K562 (cell line): ENCODE data around the gene CD300C. TPM values are rescaled to one million over a fixed set of nuclear protein-coding genes. Genes with fewer than 3 reads are reported as not detected.

ENCODE experiments used
- ATAC-seq: fragments of 200-7000 bp; cut with Tn5 transposase; 3 replicates; pipeline ENCODE4 v1.9.1; 2020; ENCODE audit warnings: moderate library complexity
- BruUV-seq: library from RNA; stranded (reverse); fragments of 400-500 nt; replicated peaks from 2 replicates; lab custom pipeline; 2021; lab: Mats Ljungman, UMichigan
- CTCF ChIA-PET: fragments of 300-600 bp; formaldehyde crosslinking; extraction: SDS; loops from one replicate; lab custom pipeline; 2021; ENCODE audit warnings: low intra/inter-chr PET ratio; lab: Yijun Ruan, JAX
- POLR2A ChIA-PET: fragments of 300-600, 350-650 bp; sonication (Branson Sonifier 250); formaldehyde crosslinking; extraction: SDS; loops from one replicate; lab custom pipeline; 2021; ENCODE audit warnings: antibody characterized with exemption, inconsistent platforms; lab: Yijun Ruan, JAX
- DNase-seq, 4 experiments: peaks; one replicate each; pipeline versions ENCODE4 v3.0.0 to v3.0.0-alpha.2; 2011 to 2018; ENCODE audit warnings: low spot score in 3 of 4, mixed read lengths in 3 of 4; ENCODE audit errors: extremely low read depth in 1 of 4
- FAIRE-seq: peaks from 2 replicates; lab custom pipeline; 2011; peaks lifted over from hg19 to GRCh38; lab: Jason Lieb, UNC
- H2AFZ ChIP-seq: 2 replicates; pipeline ENCODE4 v1.6.0; 2011; ENCODE audit warnings: low read depth, low read length, control low read depth, inconsistent platforms
- H3K27ac ChIP-seq: fragments of 200-600 bp; 3 replicates; pipeline ENCODE4 v1.8.0; 2011; ENCODE audit warnings: low read depth, mild to moderate bottlenecking, control low read depth, inconsistent platforms, low read length, moderate library complexity, mixed read lengths; ENCODE audit errors: extremely low read depth
- H3K27me3 ChIP-seq, 2 experiments: fragments of 300-600 bp in 1 of 2; 2 replicates in 1 of 2; 3 replicates in 1 of 2; pipeline versions ENCODE4 v1.6.0 to v1.8.0; 2011; ENCODE audit warnings: inconsistent platforms in 2 of 2, low read length in 2 of 2, mild to moderate bottlenecking in 1 of 2, mixed read lengths in 1 of 2, moderate library complexity in 1 of 2; ENCODE audit not compliant: control insufficient read depth in 2 of 2, insufficient read depth in 2 of 2
- H3K36me3 ChIP-seq: fragments of 300-600 bp; 3 replicates; pipeline ENCODE4 v1.8.0; 2011; ENCODE audit warnings: mild to moderate bottlenecking, low read length, inconsistent platforms; ENCODE audit not compliant: control insufficient read depth, insufficient read depth
- H3K4me1 ChIP-seq, 2 experiments: fragments of 200-600 bp in 1 of 2; replicated peaks in 1 of 2; 2 replicates in 1 of 2; 3 replicates in 1 of 2; pipeline versions ENCODE4 v1.5.1 to v1.8.0; 2011; ENCODE audit warnings: inconsistent platforms in 2 of 2, low read length in 2 of 2, mild to moderate bottlenecking in 1 of 2, mixed read lengths in 1 of 2, moderate library complexity in 1 of 2; ENCODE audit not compliant: control insufficient read depth in 2 of 2, insufficient read depth in 2 of 2
- H3K4me2 ChIP-seq: 2 replicates; pipeline ENCODE4 v1.6.1; 2011; ENCODE audit warnings: low read length, control low read depth, inconsistent platforms, mixed read lengths; ENCODE audit not compliant: insufficient read depth
- H3K4me3 ChIP-seq: fragments of 200-600 bp; sonication (generic), shearing (Covaris generic); 2 replicates; pipeline ENCODE4 v1.5.1; 2016; ENCODE audit warnings: control low read depth, inconsistent platforms
- H3K79me2 ChIP-seq: fragments of 200-600 bp; 3 replicates; pipeline ENCODE4 v1.8.0; 2011; ENCODE audit warnings: low read length, inconsistent platforms; ENCODE audit not compliant: control insufficient read depth, insufficient read depth
- H3K9ac ChIP-seq, 2 experiments: 2 replicates each; pipeline versions ENCODE4 v1.6.0 to v1.6.1; 2011; ENCODE audit warnings: low read depth in 2 of 2, low read length in 2 of 2, control low read depth in 1 of 2, inconsistent platforms in 1 of 2, mild to moderate bottlenecking in 1 of 2, mixed read lengths in 1 of 2; ENCODE audit not compliant: insufficient read depth in 1 of 2
- H3K9me1 ChIP-seq: one replicate; pipeline ENCODE4 v1.6.0; 2011; ENCODE audit warnings: inconsistent platforms, mild to moderate bottlenecking, low read length, moderate library complexity; ENCODE audit not compliant: control insufficient read depth, insufficient read depth
- H3K9me3 ChIP-seq: replicated peaks from 2 replicates; pipeline ENCODE4 v1.5.1; 2011; ENCODE audit warnings: low read depth, low read length, inconsistent platforms; ENCODE audit not compliant: control insufficient read depth, insufficient read depth
- H4K20me1 ChIP-seq: replicated peaks from 2 replicates; pipeline ENCODE4 v1.6.1; 2011; ENCODE audit warnings: low read length, inconsistent platforms, mixed read lengths; ENCODE audit not compliant: control insufficient read depth, insufficient read depth
- BHLHE40 ChIP-seq: IDR thresholded peaks from 2 replicates; pipeline ENCODE4 v1.6.1; 2011; ENCODE audit warnings: low read length, improper control_type of control experiment
- CTBP1 ChIP-seq: fragments of 450-650 bp; IDR thresholded peaks from 2 replicates; pipeline ENCODE4 v1.6.1; 2016; ENCODE audit warnings: borderline replicate concordance
- ETV1 ChIP-seq: fragments of 450-650 bp; conservative IDR thresholded peaks from 2 replicates; pipeline ENCODE4 v1.6.1; 2016; ENCODE audit warnings: missing genetic modification characterization, control low read depth, low read depth, missing compliant biosample characterization
- HNRNPLL ChIP-seq: fragments of 200-400 bp; formaldehyde crosslinking; IDR thresholded peaks from 2 replicates; pipeline ENCODE4 v1.6.1; 2017; ENCODE audit warnings: low read length, low read depth, mild to moderate bottlenecking; ENCODE audit not compliant: poor library complexity, severe bottlenecking
- JUN ChIP-seq, 2 experiments: sonication (generic) in 1 of 2; formaldehyde crosslinking in 1 of 2; IDR thresholded peaks; 2 replicates each; pipeline versions ENCODE4 v1.6.1 to v1.8.0; 2012 to 2022; ENCODE audit warnings: borderline replicate concordance in 2 of 2, mild to moderate bottlenecking in 2 of 2, improper control_type of control experiment in 1 of 2, low read depth in 1 of 2, low read length in 1 of 2, missing genetic modification reagents in 1 of 2
- JUNB ChIP-seq: fragments of 450-650 bp; formaldehyde crosslinking; conservative IDR thresholded peaks from 2 replicates; pipeline ENCODE4 v1.4.0; 2020; ENCODE audit warnings: mild to moderate bottlenecking
- MCM2 ChIP-seq: fragments of 450-650 bp; IDR thresholded peaks from 2 replicates; pipeline ENCODE4 v1.6.1; 2017; ENCODE audit warnings: low read depth, mild to moderate bottlenecking
- MTA2 ChIP-seq: fragments of 450-650 bp; IDR thresholded peaks from 2 replicates; pipeline ENCODE4 v1.6.1; 2016; ENCODE audit warnings: low read depth
- NCOR1 ChIP-seq: fragments of 450-650 bp; IDR thresholded peaks from 2 replicates; pipeline ENCODE4 v1.6.1; 2016; ENCODE audit warnings: mild to moderate bottlenecking, moderate library complexity
- NR1H2 ChIP-seq: sonication (generic); formaldehyde crosslinking; IDR thresholded peaks from 2 replicates; pipeline ENCODE4 v1.4.0; 2020; ENCODE audit warnings: mild to moderate bottlenecking, missing genetic modification reagents
- RAD51 ChIP-seq: fragments of 450-650 bp; IDR thresholded peaks from 2 replicates; pipeline ENCODE4 v1.7.1; 2016; ENCODE audit warnings: low read depth, mild to moderate bottlenecking, borderline replicate concordance
- TAF15 ChIP-seq: fragments of 200-400 bp; formaldehyde crosslinking; IDR thresholded peaks from 2 replicates; pipeline ENCODE4 v1.6.1; 2017; ENCODE audit warnings: mild to moderate bottlenecking, low read depth, low read length, moderate library complexity
- TCFL5 ChIP-seq: fragments of 250-450 bp; sonication (Bioruptor Pico); conservative IDR thresholded peaks from 2 replicates; pipeline ENCODE4 v1.6.1; 2021; ENCODE audit warnings: mild to moderate bottlenecking, moderate library complexity, matching md5 sums
- ZNF41 ChIP-seq: fragments of 250-450 bp; sonication (Bioruptor Pico); conservative IDR thresholded peaks from 2 replicates; pipeline ENCODE4 v1.4.0; 2020; ENCODE audit warnings: mild to moderate bottlenecking
- WGBS: fragments of 100-300 bp; shearing (Covaris generic); methylation state at CpG from one replicate; pipeline ENCODE4 v1.1.6; 2016; ENCODE audit warnings: low coverage, mixed read lengths; ENCODE audit not compliant: insufficient coverage; ENCODE audit errors: missing lambda C conversion rate; 5-methylcytosine and 5-hydroxymethylcytosine counted together
- in situ Hi-C: fragments of 300-500 bp; cut with MboI; formaldehyde crosslinking; loops from 4 replicates; pipeline ENCODE4 v1.15.0; 2018; ENCODE audit warnings: inconsistent platforms, mixed read lengths
- intact Hi-C: fragments of 100-400 bp; cut with micrococcal nuclease; formaldehyde crosslinking; loops from 2 replicates; pipeline ENCODE4 v1.14.2; 2022
- polyA plus RNA-seq, 8 experiments: library from polyadenylated mRNA; depleted of rRNA in 4 of 8; stranded (reverse) in 5 of 8; unstranded in 3 of 8; fragments of >200 nt; fragmentation: Nextera tagmentation in 2 of 8; fragmentation: Illumina TruSeq in 1 of 8; extraction: Ambion mirVana in 2 of 8; extraction: Trizol in 1 of 8; gene quantifications; 2 replicates each; pipeline versions ENCODE4 v1.2.1 to v1.2.3, GENCODE V29; 2011 to 2014; ENCODE audit warnings: inconsistent platforms in 1 of 8, missing spikeins in 1 of 8
- total RNA-seq, 7 experiments: library from RNA; depleted of rRNA in 6 of 7; stranded (reverse); fragments of >200 nt in 6 of 7; fragmentation: Illumina TruSeq in 2 of 7; extraction: Trizol in 2 of 7; gene quantifications; 2 replicates each; pipeline versions ENCODE4 v1.2.1 to v1.2.3, GENCODE V29; 2011 to 2021; ENCODE audit warnings: low replicate concordance in 1 of 7
- TF ChIP-seq, protein P1 (sequence below): fragments of 250-450 bp; sonication (Bioruptor Pico); IDR thresholded peaks from 2 replicates; pipeline ENCODE4 v1.5.0; 2021
- TF ChIP-seq, protein P2 (sequence below): fragments of 200-400 bp; formaldehyde crosslinking; IDR thresholded peaks from 2 replicates; pipeline ENCODE4 v1.6.1; 2017; ENCODE audit warnings: mild to moderate bottlenecking, low read depth, low read length, moderate library complexity
- TF ChIP-seq, protein P3 (sequence below): fragments of 450-650 bp; conservative IDR thresholded peaks from 2 replicates; pipeline ENCODE4 v1.6.1; 2016; ENCODE audit warnings: missing genetic modification characterization, low read depth, mild to moderate bottlenecking, missing compliant biosample characterization, moderate library complexity
- TF ChIP-seq, protein P4 (sequence below): sonication (generic); IDR thresholded peaks from 2 replicates; pipeline ENCODE4 v1.6.1; 2016

CD300C gene
- total and polyA plus RNA-seq, 9 of the 15 experiments (the other 6 are each of a cell fraction or from before 2014, with no cell fraction given): 0.04 to 0.16 (median 0.07) TPM; not detected in 6

DNA sequence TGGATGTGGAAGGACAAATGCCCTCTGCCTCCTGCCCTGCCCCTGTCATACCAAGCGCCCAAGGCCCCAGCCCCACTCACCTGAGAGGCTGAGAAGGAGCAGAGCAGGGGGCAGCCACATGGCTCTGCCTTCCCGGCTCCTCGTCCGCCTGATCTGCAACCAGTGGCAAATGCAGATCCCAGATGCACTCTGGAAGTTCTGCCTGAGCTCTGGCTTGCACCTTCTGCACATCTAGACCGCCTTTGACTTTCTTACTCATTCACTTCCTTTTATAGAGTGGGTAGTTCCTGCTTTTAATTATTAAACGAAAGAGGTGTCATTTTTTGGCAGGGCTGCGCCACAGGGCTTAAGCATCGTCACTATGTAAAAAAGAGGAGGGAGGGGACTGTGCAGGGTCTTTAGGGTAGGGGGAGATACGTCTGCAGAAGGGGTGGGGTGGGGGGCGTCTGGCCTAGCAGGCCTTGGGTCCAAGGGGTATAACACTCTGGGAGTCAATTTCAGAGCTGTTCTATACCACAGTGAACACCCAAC lies 14.6 kb downstream of the CD300C start, which contains the start of gene CD300LB:
TSS of gene CD300LB (minus strand) at position 245 of the 531 bp plus-strand sequence. CDS start at position 120, 125 bp downstream.
- H2AFZ ChIP-seq: peak within 1 kb of the TSS; percentile 48
- no peaks in the 10 kb centered on the region for H4K20me1 ChIP-seq
- peaks cover 3 to 36% of the 10 kb centered on the region in 2 experiments; a peak in 4 of 5 replicates for H3K27me3 ChIP-seq
- H3K4me1 ChIP-seq: no peaks in the 10 kb centered on the region; a peak in 1 of 5 replicates
- no peak within 1 kb of the TSS for H3K4me2 ChIP-seq
- ChIA-PET POLR2A (no interaction called here), CTCF (interaction anchor here (0.6 to 0.7 kb wide), 2 partner anchors 155 to 363 kb away, joined by 3 to 4 read pairs; no protein-coding TSS in a partner anchor)
- ATAC-seq: no peak
- H3K4me3 ChIP-seq: no peak within 1 kb of the TSS
- no peaks in the 10 kb centered on the region for H3K79me2 ChIP-seq
- H3K27ac ChIP-seq: no peak within 1 kb of the TSS
- intact Hi-C loops (loop anchor here (5.0 kb wide), 1 partner anchor 164 kb away; the partner anchor contains the start of gene GPR142), in situ Hi-C loops (no loop called here)
- FAIRE-seq: no peak
- no peak within 1 kb of the TSS for H3K9ac ChIP-seq
- DNase-seq: no peak
- H3K9me3 ChIP-seq: no peaks in the 10 kb centered on the region
- 24% methylated on average over 8 of the region's 10 CpGs for WGBS
- no TSS peak for BruUV-seq
- H3K9me1 ChIP-seq: no peaks in the 10 kb centered on the region
- no peaks in the 10 kb centered on the region for H3K36me3 ChIP-seq
- TF ChIP-seq BHLHE40 (no peak), TAF15 (no peak), JUNB (CRISPR knock-in tag) (no peak), NR1H2 (CRISPR knock-in tag) (no peak), HNRNPLL (no peak), CTBP1 (no peak), MTA2 (no peak), TCFL5 (CRISPR knock-in tag) (no peak), RAD51 (no peak), ETV1 (no peak), JUN (IDR thresholded peaks at IDR 0.05; ENCODE audit: borderline replicate concordance, low read depth, low read length) (no peak), JUN (CRISPR knock-in tag; IDR thresholded peaks at IDR 0.05; ENCODE audit: borderline replicate concordance) (no peak), ZNF41 (CRISPR knock-in tag) (no peak), MCM2 (no peak), NCOR1 (no peak)
- TF ChIP-seq, protein P1, sequence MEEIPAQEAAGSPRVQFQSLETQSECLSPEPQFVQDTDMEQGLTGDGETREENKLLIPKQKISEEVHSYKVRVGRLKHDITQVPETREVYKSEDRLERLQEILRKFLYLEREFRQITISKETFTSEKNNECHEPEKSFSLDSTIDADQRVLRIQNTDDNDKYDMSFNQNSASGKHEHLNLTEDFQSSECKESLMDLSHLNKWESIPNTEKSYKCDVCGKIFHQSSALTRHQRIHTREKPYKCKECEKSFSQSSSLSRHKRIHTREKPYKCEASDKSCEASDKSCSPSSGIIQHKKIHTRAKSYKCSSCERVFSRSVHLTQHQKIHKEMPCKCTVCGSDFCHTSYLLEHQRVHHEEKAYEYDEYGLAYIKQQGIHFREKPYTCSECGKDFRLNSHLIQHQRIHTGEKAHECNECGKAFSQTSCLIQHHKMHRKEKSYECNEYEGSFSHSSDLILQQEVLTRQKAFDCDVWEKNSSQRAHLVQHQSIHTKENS (CRISPR knock-in tag): no peak
- TF ChIP-seq, protein P2, sequence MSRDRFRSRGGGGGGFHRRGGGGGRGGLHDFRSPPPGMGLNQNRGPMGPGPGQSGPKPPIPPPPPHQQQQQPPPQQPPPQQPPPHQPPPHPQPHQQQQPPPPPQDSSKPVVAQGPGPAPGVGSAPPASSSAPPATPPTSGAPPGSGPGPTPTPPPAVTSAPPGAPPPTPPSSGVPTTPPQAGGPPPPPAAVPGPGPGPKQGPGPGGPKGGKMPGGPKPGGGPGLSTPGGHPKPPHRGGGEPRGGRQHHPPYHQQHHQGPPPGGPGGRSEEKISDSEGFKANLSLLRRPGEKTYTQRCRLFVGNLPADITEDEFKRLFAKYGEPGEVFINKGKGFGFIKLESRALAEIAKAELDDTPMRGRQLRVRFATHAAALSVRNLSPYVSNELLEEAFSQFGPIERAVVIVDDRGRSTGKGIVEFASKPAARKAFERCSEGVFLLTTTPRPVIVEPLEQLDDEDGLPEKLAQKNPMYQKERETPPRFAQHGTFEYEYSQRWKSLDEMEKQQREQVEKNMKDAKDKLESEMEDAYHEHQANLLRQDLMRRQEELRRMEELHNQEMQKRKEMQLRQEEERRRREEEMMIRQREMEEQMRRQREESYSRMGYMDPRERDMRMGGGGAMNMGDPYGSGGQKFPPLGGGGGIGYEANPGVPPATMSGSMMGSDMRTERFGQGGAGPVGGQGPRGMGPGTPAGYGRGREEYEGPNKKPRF: no peak
- TF ChIP-seq, protein P3, sequence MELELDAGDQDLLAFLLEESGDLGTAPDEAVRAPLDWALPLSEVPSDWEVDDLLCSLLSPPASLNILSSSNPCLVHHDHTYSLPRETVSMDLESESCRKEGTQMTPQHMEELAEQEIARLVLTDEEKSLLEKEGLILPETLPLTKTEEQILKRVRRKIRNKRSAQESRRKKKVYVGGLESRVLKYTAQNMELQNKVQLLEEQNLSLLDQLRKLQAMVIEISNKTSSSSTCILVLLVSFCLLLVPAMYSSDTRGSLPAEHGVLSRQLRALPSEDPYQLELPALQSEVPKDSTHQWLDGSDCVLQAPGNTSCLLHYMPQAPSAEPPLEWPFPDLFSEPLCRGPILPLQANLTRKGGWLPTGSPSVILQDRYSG (tag): no peak
- TF ChIP-seq, protein P4, sequence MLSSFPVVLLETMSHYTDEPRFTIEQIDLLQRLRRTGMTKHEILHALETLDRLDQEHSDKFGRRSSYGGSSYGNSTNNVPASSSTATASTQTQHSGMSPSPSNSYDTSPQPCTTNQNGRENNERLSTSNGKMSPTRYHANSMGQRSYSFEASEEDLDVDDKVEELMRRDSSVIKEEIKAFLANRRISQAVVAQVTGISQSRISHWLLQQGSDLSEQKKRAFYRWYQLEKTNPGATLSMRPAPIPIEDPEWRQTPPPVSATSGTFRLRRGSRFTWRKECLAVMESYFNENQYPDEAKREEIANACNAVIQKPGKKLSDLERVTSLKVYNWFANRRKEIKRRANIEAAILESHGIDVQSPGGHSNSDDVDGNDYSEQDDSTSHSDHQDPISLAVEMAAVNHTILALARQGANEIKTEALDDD: no peak
